ENCODE results near the gene IFI27L1. TPM values are rescaled to one million over a fixed set of nuclear protein-coding genes. Genes with fewer than 3 reads are reported as not detected.

The IFI27L1 gene
- total and polyA plus RNA-seq, 2 donors (not counting 1 experiment from before 2014, with no cell fraction given): 6.5 to 6.7 TPM

DNA sequence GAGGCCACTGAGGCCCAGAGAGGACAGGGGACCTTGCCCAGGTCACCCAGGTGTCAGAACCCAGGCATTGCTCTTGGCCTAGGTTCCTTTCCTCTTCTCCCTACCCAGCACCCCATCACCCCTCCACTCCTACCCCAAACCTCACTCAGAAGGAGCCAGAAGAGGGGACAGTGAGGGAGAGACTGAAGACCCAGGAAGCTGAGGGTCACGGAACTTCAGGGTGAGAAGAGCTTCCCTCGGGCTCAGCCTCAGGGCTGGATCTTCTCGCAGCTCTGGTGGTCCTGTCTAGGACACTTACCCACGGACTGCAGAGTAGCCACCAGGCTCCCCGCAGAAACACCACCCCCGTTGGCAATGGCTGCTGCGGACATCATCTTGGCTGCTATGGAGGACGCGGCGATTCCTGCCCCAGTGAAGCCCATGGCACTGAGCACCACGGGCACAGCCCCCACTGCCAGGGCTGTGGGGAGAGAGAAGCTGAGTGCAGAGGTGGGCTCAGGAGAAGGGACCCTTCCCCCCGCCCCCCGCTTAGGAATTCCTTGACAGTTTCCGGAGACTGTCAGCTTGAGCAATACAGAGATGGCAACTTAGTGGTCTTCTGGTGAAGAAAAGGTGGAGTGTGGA lies 47.2 kb downstream of the IFI27L1 start:
- no peak overlapping the region for H3K4me3 ChIP-seq (ENCODE audit: control extremely low read depth in 1 of 5, extremely low read depth in 1 of 5, insufficient read depth in 1 of 5, low read depth in 2 of 5, low read length in 4 of 5)
- no peaks in the 10 kb centered on the region for H4K20me1 ChIP-seq (ENCODE audit: control insufficient read depth, insufficient read depth, low read length, poor library complexity, severe bottlenecking)
- H3K4me1 ChIP-seq (ENCODE audit: control insufficient read depth in 2 of 2, insufficient read depth in 2 of 2, low read length in 2 of 2): peaks cover 12 to 18% of the 10 kb centered on the region in 2 donors
- no peak for TF ChIP-seq EZH2 (IDR thresholded peaks at IDR 0.05; ENCODE audit: borderline replicate concordance, insufficient read depth, low read depth, low read length, poor library complexity, severe bottlenecking)
- TF ChIP-seq, protein P1, sequence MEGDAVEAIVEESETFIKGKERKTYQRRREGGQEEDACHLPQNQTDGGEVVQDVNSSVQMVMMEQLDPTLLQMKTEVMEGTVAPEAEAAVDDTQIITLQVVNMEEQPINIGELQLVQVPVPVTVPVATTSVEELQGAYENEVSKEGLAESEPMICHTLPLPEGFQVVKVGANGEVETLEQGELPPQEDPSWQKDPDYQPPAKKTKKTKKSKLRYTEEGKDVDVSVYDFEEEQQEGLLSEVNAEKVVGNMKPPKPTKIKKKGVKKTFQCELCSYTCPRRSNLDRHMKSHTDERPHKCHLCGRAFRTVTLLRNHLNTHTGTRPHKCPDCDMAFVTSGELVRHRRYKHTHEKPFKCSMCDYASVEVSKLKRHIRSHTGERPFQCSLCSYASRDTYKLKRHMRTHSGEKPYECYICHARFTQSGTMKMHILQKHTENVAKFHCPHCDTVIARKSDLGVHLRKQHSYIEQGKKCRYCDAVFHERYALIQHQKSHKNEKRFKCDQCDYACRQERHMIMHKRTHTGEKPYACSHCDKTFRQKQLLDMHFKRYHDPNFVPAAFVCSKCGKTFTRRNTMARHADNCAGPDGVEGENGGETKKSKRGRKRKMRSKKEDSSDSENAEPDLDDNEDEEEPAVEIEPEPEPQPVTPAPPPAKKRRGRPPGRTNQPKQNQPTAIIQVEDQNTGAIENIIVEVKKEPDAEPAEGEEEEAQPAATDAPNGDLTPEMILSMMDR (IDR thresholded peaks at IDR 0.05): no peak
- Mint-ChIP-seq H3K4me1 (peaks cover 14% of the 10 kb centered on the region), H3K9me3 (ENCODE audit: insufficient read depth) (no peaks in the 10 kb centered on the region), H3K27ac (peak overlapping the region; percentile 68), H3K4me3 (peak overlapping the region; percentile 94), H3K27me3 (peaks cover 7% of the 10 kb centered on the region)
- ChIA-PET CTCF (interaction anchor here (0.8 to 3.0 kb wide), 7 partner anchors 8 to 93 kb away, joined by 3 to 19 read pairs (median 5); partner anchors contain the start of genes DDX24 and IFI27L1), POLR2A (no interaction called here)
- H3K27me3 ChIP-seq (replicated peaks in 1 of 4; ENCODE audit: control extremely low read depth in 1 of 4, control insufficient read depth in 3 of 4, insufficient read depth in 4 of 4, low read length in 3 of 4): peaks cover 0 to 4% (median 0%) of the 10 kb centered on the region in 4 experiments
- DNase-seq: no peak
- peaks cover 0 to under 1% (median 0%) of the 10 kb centered on the region in 3 donors for H3K9me3 ChIP-seq (ENCODE audit: control extremely low read depth in 1 of 3, control insufficient read depth in 2 of 3, insufficient read depth in 1 of 3, low read length in 2 of 3)
- peaks cover 0 to 3% of the 10 kb centered on the region in 2 experiments for H3K36me3 ChIP-seq (replicated peaks in 1 of 2; ENCODE audit: control extremely low read depth in 1 of 2, control insufficient read depth in 1 of 2, extremely low read depth in 1 of 2, insufficient read depth in 2 of 2, low read length in 1 of 2)
- no peak overlapping the region for H3K9ac ChIP-seq (ENCODE audit: low read length)
- no peak overlapping the region for H3K27ac ChIP-seq (ENCODE audit: low read length in 2 of 2)
- H3K79me2 ChIP-seq (ENCODE audit: control insufficient read depth, insufficient read depth, low read length): no peaks in the 10 kb centered on the region
- no peak for ATAC-seq (ENCODE audit: low read depth)
- intact Hi-C loops (cut with micrococcal nuclease): no loop called here
- no peak overlapping the region for H2AFZ ChIP-seq (ENCODE audit: insufficient read depth, low read depth, low read length, poor library complexity, severe bottlenecking)
- H3K4me2 ChIP-seq (replicated peaks; ENCODE audit: low read depth, low read length, poor library complexity, severe bottlenecking): peak overlapping the region; percentile 91
- WGBS (ENCODE audit: insufficient coverage): 97% methylated on average over 14 of the region's 14 CpGs

Data from B cell (primary cell).